HUES6 (cell line): ENCODE measurements around the gene FKBP4.

Source experiments
- H3K27ac ChIP-seq: 2 replicates; pipeline ENCODE4 v1.7.0; 2013; ENCODE audit warnings: low read depth, mild to moderate bottlenecking, low read length, inconsistent platforms
- H3K27me3 ChIP-seq: 2 replicates; pipeline ENCODE4 v1.6.1; 2013; ENCODE audit warnings: low read length; ENCODE audit not compliant: control insufficient read depth, insufficient read depth
- H3K36me3 ChIP-seq: 2 replicates; pipeline ENCODE4 v1.6.1; 2013; ENCODE audit warnings: low read length; ENCODE audit not compliant: control insufficient read depth, insufficient read depth
- H3K4me1 ChIP-seq: 2 replicates; pipeline ENCODE4 v1.6.1; 2013; ENCODE audit warnings: low read length; ENCODE audit not compliant: control insufficient read depth, insufficient read depth
- H3K4me3 ChIP-seq: 2 replicates; pipeline ENCODE4 v1.5.1; 2013; ENCODE audit warnings: low read depth, low read length
- H3K9ac ChIP-seq: one replicate; pipeline ENCODE4 v1.6.1; 2013; ENCODE audit warnings: mild to moderate bottlenecking, low read length
- H3K9me3 ChIP-seq: 2 replicates; pipeline ENCODE4 v1.6.1; 2013; ENCODE audit warnings: low read depth, low read length; ENCODE audit not compliant: control insufficient read depth, insufficient read depth

The FKBP4 gene

GRCh38 chr12:2779281-2779680, 15.5 kb upstream of the FKBP4 start:
- Histone ChIP-seq H3K4me1 (peaks cover 7% of the 10 kb centered on the region), H3K36me3 (no peaks in the 10 kb centered on the region), H3K9me3 (no peaks in the 10 kb centered on the region), H3K27ac (no peak overlapping the region), H3K27me3 (peaks cover 15% of the 10 kb centered on the region; the same call in 1 of the 2 replicates), H3K4me3 (no peak overlapping the region), H3K9ac (no peak overlapping the region)

DNA sequence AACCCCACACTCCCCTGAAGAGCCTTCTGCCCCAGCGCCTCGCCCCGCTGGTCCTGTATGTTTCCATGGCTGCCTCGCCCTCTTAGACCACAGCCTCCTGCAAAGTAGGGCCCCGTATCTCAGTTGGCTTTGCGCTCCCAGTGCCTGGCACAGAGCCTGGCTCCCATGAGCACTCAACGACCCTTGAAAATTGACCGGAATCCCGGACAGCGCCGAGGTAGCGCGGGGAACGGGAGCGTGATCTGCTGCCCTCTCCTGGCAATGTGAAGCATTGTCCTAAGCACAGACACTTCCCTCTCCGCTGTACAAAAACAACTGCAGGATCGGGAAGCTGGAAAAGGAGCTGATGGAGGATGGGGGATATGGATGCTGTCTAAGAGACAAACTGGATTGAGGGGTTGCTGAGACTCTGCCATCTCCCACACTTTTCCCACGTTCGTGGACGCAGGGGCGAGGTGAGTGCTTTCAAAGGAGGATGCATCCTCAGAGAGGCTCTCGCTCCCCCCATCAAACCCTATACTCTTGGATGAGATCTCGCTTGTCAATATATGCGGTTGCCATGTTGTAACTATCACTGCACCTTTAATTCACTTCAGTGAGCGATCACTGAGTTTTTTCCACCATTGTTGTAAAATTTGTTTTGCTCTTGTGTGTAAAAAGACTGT, 10.7 kb upstream of the FKBP4 start:
- H3K36me3 ChIP-seq, result no peaks in the 10 kb centered on the region
- H3K27me3 ChIP-seq, result peaks cover 36% of the 10 kb centered on the region
- H3K9me3 ChIP-seq, result no peaks in the 10 kb centered on the region
- H3K4me3 ChIP-seq, result no peak overlapping the region
- H3K9ac ChIP-seq, result no peak overlapping the region
- H3K4me1 ChIP-seq, result peaks cover 3% of the 10 kb centered on the region
- H3K27ac ChIP-seq, result no peak overlapping the region

DNA sequence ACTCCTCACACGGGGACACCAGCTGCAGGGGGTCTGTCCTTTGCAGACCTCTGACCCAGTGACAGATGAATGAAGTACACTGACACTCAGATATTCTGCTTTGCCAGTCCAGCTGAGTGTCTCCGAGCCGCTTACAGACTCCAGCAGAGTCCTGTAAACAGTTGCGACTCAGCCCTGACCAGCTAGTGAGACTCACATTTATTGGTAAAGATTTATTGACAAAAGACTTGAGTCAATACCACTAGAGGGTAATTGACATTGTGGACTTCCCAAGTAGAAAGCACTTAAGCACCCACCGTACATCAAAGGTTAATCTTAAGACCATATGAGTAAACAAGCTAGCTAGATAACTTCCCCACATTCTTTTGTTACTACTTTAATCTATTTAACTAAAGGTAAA, 9.8 kb upstream of the FKBP4 start:
- Histone ChIP-seq H3K27ac (no peak overlapping the region), H3K9me3 (no peaks in the 10 kb centered on the region), H3K27me3 (peaks cover 40% of the 10 kb centered on the region), H3K4me3 (no peak overlapping the region), H3K4me1 (no peaks in the 10 kb centered on the region; the same call in 1 of the 2 replicates), H3K9ac (no peak overlapping the region), H3K36me3 (no peaks in the 10 kb centered on the region)

DNA sequence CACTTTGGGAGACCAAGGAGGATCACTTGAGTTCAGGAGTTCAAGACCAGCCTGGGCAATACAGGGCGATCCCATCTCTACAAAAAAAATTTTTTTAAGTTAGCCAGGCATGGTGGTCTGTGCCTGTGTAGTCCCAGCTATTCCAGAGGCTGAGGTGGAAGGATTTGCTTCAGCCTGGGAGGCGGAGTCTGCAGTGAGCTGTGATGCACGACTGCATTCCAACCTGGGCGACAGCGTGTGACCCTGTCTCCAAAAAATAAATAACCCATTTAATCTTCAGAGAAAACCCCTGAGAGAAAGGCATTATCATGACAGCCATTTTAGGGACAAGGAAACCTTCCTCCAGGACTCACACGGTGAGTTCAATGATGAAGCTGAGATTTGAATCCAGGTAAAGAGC, 3.7 kb upstream of the FKBP4 start:
- Histone ChIP-seq H3K9ac (no peak overlapping the region), H3K36me3 (0 out of 2 replicates have a peak, but pooled peaks cover under 1% of the 10 kb centered on the region), H3K27ac (no peak overlapping the region), H3K4me3 (no peak overlapping the region), H3K4me1 (peaks cover 4% of the 10 kb centered on the region; the same call in 1 of the 2 replicates), H3K27me3 (peaks cover 27% of the 10 kb centered on the region), H3K9me3 (no peaks in the 10 kb centered on the region)

GRCh38 chr12:2792671-2793500, 1.9 kb upstream of the FKBP4 start:
- H3K4me3 ChIP-seq, result no peak overlapping the region
- peaks cover 8% of the 10 kb centered on the region; the same call in 1 of the 2 replicates for H3K4me1 ChIP-seq
- no peak overlapping the region for H3K27ac ChIP-seq
- H3K9ac ChIP-seq, result no peak overlapping the region
- H3K36me3 ChIP-seq, result peaks cover 18% of the 10 kb centered on the region
- peaks cover 27% of the 10 kb centered on the region for H3K27me3 ChIP-seq
- no peaks in the 10 kb centered on the region for H3K9me3 ChIP-seq

GRCh38 chr12:2793561-2793960, 1.2 kb upstream of the FKBP4 start:
- Histone ChIP-seq H3K27ac (no peak overlapping the region), H3K4me1 (peaks cover 8% of the 10 kb centered on the region; the same call in 1 of the 2 replicates), H3K4me3 (peak overlapping the region; percentile 77), H3K36me3 (peaks cover 25% of the 10 kb centered on the region), H3K27me3 (peaks cover 21% of the 10 kb centered on the region), H3K9me3 (no peaks in the 10 kb centered on the region), H3K9ac (no peak overlapping the region)

- peaks cover 18% of the 10 kb centered on the region for H3K27me3 ChIP-seq
- H3K9ac ChIP-seq, result peak overlapping the region; percentile 59
- peaks cover 32% of the 10 kb centered on the region for H3K36me3 ChIP-seq
- no peaks in the 10 kb centered on the region for H3K9me3 ChIP-seq
- peak overlapping the region; percentile 77 for H3K4me3 ChIP-seq
- H3K27ac ChIP-seq, result no peak overlapping the region
- peaks cover 8% of the 10 kb centered on the region; the same call in 1 of the 2 replicates for H3K4me1 ChIP-seq
These were observed 507 bp upstream of the FKBP4 start for GRCh38 chr12:2794191-2794735.

DNA sequence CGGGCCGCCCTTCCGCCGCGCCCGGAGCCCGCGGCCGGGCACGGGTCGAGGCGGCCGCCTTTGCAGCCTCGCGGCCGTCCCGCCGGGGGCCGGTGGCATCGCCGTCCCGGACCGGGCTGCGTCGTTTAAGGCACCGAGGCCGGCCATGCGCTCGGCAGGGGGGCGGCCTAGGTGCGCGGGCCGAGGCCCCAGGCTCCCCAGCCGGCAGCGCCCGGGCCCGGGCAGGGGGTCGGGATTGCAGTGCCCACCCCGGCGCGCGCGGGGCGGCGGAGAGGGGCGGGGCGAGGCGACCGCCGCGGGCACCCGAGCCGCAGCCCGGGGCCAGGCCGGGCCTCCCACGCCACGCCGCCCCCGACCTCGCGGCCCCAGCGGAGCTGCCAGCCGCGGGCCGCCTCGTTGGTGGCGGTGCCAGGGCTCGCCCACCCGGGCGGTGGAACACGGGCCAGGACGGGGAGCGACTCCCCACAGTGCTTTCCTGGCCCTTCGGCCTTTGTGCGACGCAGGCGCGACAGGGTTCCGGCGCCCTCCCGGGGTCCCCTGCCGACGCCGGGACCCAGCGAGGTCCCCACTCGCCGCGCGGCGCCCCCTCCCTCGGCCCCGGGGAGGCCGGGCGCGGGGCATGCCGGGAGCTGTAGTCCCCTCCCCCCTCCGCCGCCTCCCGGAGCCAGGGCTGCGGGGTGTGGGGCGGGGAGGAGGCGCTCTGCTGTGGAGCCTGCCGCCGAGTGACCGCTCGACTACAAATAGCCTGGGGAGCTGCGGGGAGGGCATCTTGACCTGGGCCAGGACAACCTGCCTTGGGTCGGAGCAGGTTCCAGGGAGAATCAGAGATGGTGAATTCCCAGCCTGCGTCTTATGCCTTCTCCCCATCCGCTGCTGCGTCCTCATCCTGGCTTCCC, 769 bp downstream of the FKBP4 start:
- Histone ChIP-seq H3K9me3 (no peaks in the 10 kb centered on the region), H3K9ac (peak overlapping the region; percentile 69), H3K27me3 (peaks cover 16% of the 10 kb centered on the region), H3K36me3 (peaks cover 45% of the 10 kb centered on the region), H3K27ac (no peak overlapping the region), H3K4me1 (peaks cover 8% of the 10 kb centered on the region; the same call in 1 of the 2 replicates), H3K4me3 (peak overlapping the region; percentile 77)

GRCh38 chr12:2796187-2796666, 1.5 kb downstream of the FKBP4 start:
- Histone ChIP-seq H3K36me3 (peaks cover 52% of the 10 kb centered on the region), H3K27me3 (peaks cover 16% of the 10 kb centered on the region), H3K4me3 (peak overlapping the region; percentile 77), H3K27ac (no peak overlapping the region), H3K9me3 (no peaks in the 10 kb centered on the region), H3K9ac (peak overlapping the region; percentile 39), H3K4me1 (peaks cover 8% of the 10 kb centered on the region; the same call in 1 of the 2 replicates)

- Histone ChIP-seq H3K27ac (no peak overlapping the region), H3K36me3 (peaks cover 67% of the 10 kb centered on the region), H3K9ac (no peak overlapping the region), H3K4me3 (no peak overlapping the region), H3K9me3 (no peaks in the 10 kb centered on the region), H3K27me3 (peaks cover 15% of the 10 kb centered on the region), H3K4me1 (peaks cover 6% of the 10 kb centered on the region; the same call in 1 of the 2 replicates)
These were observed 3.1 kb downstream of the FKBP4 start for GRCh38 chr12:2797721-2798418.
